Anterior cingulate cortex (tissue), 58 donors: ENCODE measurements around the gene GPR141.

ENCODE experiments used
- DNase-seq, 58 donors: peaks; one replicate each; lab custom pipeline; 2025; lab: John Stamatoyannopoulos, UW

GPR141 gene

DNA sequence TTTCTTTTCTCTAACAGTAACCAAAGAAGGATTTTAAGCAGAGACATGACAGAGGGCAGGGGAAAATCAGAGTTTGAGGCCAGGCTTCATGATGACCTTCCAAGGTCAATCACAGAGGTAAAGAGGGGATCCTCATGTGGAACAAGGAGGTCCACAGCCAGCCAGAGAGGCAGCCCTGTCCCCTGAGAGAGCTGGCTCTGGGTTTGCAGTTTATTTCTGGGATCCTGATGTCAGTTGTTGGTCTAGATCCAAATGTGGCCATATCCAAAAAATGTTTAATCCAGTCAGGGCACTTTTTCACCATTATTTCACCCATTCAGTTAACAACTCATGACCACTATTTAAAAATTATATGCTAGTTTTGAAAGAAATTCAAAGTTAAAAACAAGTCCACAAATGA is 45.6 kb downstream of the GPR141 start:
- DNase-seq: no peak

- no peak for DNase-seq
Observed at GRCh38 chr7:37730501-37730900, 46.9 kb downstream of the GPR141 start.

- DNase-seq: peak in 3 of 58 donors; percentile 1 to 4 (median 2)
Observed at GRCh38 chr7:37732253-37732652, 48.7 kb downstream of the GPR141 start.

- DNase-seq: no peak
Observed at GRCh38 chr7:37732888-37733287, 49.3 kb downstream of the GPR141 start.

GRCh38 chr7:37735196-37735595 is 51.6 kb downstream of the GPR141 start:
- DNase-seq: no peak

- DNase-seq: no peak
Observed at GRCh38 chr7:37738321-37738720, 54.8 kb downstream of the GPR141 start.

GRCh38 chr7:37740398-37740797 is 56.8 kb downstream of the GPR141 start:
- DNase-seq: no peak

- DNase-seq: no peak
Observed at GRCh38 chr7:37741776-37742175, 58.2 kb downstream of the GPR141 start.

GRCh38 chr7:37751096-37751495 is 67.5 kb downstream of the GPR141 start:
- no peak for DNase-seq

DNA sequence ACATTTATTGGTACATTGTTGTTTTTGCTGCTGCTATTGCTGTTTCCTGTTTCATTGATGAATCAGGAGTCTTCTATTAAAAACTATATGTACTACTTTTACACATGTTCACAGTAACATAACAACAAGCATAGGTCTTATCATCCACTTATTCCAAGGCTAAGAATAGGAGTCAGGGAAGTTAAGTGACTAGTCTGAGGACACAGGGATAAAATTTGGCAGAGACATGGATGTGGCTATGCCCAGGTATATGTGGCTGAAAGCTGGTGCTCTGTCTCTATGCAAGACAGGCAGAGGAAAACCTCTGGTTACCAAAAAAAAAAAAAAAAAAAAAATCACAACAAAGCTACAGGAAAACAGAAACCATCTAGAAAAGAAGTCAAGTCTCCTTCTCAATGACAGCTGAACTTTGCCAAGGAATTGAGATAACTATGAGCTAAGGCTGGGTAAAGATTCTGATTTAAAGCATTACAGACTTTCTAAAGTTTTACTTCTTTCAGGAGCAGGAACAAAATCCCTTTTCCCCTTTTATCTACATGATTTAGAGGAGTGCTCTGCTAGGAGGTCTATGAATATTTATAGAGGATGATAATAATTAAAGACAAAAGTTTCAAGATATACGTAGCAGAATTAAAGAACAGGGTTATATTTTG is 70.0 kb downstream of the GPR141 start:
- DNase-seq: no peak

- no peak for DNase-seq
Observed at GRCh38 chr7:37756797-37757551, 73.4 kb downstream of the GPR141 start.

DNA sequence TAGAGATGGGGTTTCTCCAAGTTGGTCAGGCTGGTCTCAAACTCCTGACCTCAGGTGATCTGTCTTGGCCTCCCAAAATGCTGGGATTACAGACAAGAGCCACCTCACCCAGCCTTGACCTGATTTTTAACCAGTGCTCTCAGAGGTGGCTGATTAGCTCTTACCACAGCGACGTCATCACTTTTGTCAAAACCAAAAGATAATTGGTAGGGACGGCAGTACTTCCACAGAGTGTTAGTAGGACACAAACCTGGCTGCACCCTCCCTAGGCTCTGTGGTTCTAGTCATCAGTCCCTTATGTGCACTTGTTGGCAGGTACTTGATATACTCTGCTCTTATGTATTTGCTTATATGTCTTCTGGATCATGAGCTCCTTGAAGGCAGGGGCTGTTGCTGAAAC is 74.0 kb downstream of the GPR141 start:
- DNase-seq: no peak

GRCh38 chr7:37758501-37759045 is 75.0 kb downstream of the GPR141 start:
- no peak for DNase-seq

DNA sequence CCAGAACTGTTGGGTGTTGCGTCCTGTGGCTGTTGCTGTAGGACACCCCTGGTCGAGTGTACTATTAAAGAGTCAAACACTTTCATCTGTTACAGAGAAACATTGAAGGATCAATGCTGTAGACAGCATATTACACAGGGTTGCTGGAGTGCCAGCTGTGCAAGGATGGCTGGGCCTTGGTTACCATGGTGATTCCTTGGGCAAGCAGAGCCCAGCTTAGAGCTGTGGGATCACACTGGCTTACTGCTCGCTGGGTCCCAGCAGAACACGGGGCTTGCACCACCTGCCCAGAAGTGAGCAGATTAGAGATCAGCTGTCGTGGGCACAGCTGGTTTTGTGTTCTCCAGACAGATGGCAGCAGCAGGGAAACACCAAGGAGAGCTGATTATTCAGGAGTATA is 76.0 kb downstream of the GPR141 start:
- peak in 11 of 58 donors; percentile 1 to 35 (median 6) for DNase-seq

DNA sequence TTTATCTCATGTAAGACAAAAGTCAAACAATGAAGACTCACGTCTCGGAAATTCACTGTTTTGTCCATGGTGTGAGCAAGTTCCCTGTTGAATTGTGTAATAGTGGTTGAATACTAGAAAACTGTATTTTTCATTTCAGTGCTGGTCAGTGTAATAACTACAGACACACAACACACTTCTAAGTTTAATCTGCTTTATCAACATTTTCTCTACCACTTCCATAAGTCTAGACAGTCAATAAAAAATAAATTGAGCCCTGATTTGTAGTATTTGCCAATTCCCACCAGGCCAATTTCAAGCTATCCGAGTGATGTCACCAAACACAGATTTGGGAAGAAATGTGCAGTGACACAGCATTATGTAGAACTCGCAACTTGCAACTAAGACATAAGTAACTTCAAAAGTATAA is 81.9 kb downstream of the GPR141 start:
- DNase-seq: no peak

DNA sequence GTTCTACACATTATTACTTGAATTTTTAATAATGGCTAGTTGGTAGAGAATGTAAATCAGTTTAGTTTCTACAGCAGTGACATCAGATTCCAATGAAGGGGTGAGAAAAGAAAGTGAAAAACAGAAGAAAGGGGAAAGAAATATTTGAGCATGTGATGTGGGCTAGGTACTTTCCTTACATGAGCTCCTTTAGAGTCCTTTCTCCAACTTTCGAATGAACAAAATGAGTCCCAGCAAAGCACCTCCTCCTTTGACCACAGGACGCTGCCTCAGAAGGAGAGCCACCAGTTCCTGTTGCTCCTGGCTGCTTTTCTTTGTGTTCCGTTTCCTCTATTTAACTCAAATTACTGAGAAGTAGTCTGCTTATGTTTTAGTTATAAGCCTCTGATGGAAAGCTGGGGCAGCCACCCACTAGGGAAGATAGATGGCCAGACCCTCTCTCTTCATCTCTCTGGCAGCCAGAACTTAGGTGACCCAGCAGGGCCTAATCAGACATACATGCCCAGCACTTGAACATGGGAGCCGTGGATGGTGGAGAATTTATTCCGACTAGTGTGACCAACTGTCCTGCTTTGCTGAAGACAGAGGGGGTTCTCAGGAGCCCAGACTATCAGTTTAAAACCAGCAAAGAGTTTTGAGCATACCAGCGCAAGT is 82.4 kb downstream of the GPR141 start:
- no peak for DNase-seq

DNA sequence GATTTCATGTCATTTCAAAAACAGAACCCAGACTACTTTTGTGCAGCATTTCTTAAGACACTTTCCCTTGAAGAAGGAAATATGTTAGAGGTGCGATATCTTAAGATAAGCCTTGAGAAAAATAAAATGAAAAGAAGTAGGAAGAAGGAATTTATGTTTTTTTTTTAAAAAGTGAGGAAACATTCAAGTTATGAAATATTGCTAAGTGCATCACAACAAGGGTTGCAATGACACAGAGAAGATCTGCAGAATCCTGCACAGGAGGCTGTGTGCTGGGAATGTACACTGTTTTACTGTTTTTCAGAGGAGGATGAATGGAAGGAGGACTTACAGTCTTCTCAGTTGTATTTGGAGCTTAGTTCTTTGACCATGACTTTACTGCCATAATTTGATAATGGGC is 85.0 kb downstream of the GPR141 start:
- DNase-seq: no peak

DNA sequence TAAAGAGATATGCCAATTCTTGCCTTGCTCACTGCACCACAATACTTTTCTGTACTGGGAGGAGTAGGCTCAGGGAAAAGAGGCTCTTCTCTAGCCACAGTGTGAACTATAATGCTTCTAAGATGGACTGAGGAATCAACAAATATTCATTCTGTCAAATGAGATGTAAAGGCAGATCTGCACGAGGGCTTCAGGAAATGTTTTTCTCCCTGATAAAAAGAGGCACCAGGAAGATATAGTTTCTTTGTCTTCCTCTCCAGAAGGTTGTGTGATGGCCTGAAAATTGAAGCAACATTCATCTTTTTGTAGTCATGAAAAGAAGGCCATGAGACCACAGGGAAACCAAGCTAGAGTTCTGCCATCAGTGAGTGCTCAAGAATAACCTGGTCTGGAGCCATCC is 85.7 kb downstream of the GPR141 start:
- DNase-seq: no peak

DNA sequence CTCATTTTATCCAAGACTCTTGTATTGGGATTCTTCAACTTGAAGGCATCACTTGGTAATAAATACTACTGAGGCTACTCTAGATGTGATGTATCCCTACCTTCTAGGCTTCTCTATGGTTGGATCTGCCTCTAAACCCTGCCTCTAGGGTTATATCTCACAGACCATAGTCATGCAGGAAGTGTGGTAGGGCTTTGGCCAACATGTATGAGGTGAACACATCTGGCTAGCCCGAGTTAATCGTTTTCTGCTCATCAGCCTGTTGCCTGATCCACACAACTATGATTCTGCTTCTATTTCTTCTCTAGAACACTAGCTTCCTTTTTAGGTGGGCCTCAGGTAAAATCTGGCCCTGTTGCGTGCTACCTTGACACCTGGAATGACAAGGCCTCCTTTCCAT is 86.2 kb downstream of the GPR141 start:
- no peak for DNase-seq

- no peak for DNase-seq
Observed at GRCh38 chr7:37770838-37771237, 87.3 kb downstream of the GPR141 start.

DNA sequence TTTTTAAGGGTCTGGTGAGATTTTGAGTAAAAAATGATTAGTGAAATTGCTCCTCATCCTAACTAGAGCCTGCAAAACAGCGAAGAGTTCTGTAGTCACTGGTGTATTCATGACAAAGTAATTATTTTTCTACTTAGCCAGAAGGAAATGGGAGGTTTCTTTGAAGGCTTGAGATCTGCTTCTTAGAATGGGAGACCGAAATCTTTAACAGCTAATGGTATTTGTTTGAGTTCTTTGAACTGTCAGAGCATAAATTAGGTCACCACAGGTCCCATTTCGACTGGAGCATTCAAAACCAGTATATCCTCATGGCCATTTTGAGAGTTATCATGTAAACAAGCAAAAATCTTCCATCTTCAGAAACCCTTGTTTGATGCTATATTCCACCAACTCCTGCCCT is 87.8 kb downstream of the GPR141 start:
- no peak for DNase-seq
